Heart left ventricle (tissue), 13 donors: Measurements from ENCODE around the gene SOX8.

ENCODE experiments used
- POLR2A ChIP-seq, 2 donors: fragments of 450-650 bp; IDR thresholded peaks; one replicate each; pipeline ENCODE4 v1.6.1; 2017; ENCODE audit warnings: antibody characterized with exemption in 2 of 2, mild to moderate bottlenecking in 2 of 2, moderate library complexity in 2 of 2
- TF ChIP-seq, protein P1 (sequence below), 12 donors: fragments of 200-600 bp; sonication (generic) in 4 of 12; IDR thresholded peaks; one replicate each; pipeline versions ENCODE4 v1.5.0 to v1.8.0; 2018 to 2022; ENCODE audit warnings: antibody characterized with exemption in 12 of 12, mild to moderate bottlenecking in 5 of 12
- donor health status: ischemic (EF 13 %, LVEDD 7.1; RV severe dilation, severe dysfunction).
- donor health status: DM: no; HTN: yes; CAD: no.
- donor health status: DM: no; HTN: no; CAD: no.
- donor health status: ischemic (EF 25% LVEDD 6.9; RV normal size, moderate dysfunction).
- donor health status: ischemic (EF 25% LVEDD 5.7; RV mildly dilated, moderate dysfunction).
- donor health status: ischemic (EF 35%, LVEDD 5.7; RV mildly dilated, moderate dysfunction).
- donor health status: nonischemic (EF 11% LVEDD 7.7; RV severe dilation, severe dysfunction).
- donor health status: DM: yes; HTN: yes; CAD: no.
- donor health status: PGD.
- donor health status: ischemic (EF 29% LVEDD 5.4; RV normal size, mild dysfunction).
- donor health status: nonischemic (EF 23%, LVEDD 6.1; RV moderate dilation, normal function).

DNA sequence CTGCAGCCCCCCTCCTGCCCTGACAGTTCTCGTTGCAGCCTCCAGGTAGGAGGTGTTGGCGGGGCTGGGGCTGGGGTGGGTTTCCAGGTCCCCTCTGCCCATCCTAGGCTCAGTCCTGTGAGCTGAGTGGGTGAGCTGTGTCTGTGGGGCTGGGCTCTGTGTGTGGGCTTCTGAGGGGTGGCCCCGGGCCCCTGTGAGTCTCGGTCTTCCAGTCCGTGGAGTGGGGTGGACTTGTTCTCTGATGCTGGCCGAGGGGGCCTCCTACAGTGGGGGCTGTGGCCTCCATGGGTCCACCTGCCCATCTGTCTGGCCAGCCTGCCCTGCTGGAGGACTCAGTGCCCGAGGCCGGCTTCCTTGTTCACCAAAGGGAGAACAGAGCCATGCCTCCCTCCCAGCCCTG lies 32.7 kb downstream of the SOX8 start:
- TF ChIP-seq, protein P1, sequence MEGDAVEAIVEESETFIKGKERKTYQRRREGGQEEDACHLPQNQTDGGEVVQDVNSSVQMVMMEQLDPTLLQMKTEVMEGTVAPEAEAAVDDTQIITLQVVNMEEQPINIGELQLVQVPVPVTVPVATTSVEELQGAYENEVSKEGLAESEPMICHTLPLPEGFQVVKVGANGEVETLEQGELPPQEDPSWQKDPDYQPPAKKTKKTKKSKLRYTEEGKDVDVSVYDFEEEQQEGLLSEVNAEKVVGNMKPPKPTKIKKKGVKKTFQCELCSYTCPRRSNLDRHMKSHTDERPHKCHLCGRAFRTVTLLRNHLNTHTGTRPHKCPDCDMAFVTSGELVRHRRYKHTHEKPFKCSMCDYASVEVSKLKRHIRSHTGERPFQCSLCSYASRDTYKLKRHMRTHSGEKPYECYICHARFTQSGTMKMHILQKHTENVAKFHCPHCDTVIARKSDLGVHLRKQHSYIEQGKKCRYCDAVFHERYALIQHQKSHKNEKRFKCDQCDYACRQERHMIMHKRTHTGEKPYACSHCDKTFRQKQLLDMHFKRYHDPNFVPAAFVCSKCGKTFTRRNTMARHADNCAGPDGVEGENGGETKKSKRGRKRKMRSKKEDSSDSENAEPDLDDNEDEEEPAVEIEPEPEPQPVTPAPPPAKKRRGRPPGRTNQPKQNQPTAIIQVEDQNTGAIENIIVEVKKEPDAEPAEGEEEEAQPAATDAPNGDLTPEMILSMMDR (IDR thresholded peaks at IDR 0.05) = no peak
- no peak for TF ChIP-seq POLR2A (IDR thresholded peaks at IDR 0.05)
